ENCODE measurements around the gene COL5A1.

COL5A1 gene

GRCh38 chr9:134826336-134827285 is 185.0 kb downstream of the COL5A1 start:
- DNase-seq: no peak

GRCh38 chr9:134827559-134827958 is 186.0 kb downstream of the COL5A1 start:
- DNase-seq: no peak

- no peak for DNase-seq
Observed at GRCh38 chr9:134827993-134828392, 186.4 kb downstream of the COL5A1 start.

GRCh38 chr9:134828892-134829291 is 187.3 kb downstream of the COL5A1 start:
- DNase-seq: no peak

- DNase-seq: no peak
Observed at GRCh38 chr9:134829356-134829937, 187.8 kb downstream of the COL5A1 start.

GRCh38 chr9:134830126-134830525 is 188.5 kb downstream of the COL5A1 start:
- no peak for DNase-seq

- no peak for DNase-seq
Observed at GRCh38 chr9:134830926-134831720, 189.5 kb downstream of the COL5A1 start.

GRCh38 chr9:134832471-134832870 is 190.9 kb downstream of the COL5A1 start:
- no peak for DNase-seq

GRCh38 chr9:134833294-134833880 is 191.8 kb downstream of the COL5A1 start:
- no peak for DNase-seq

- no peak for DNase-seq
Observed at GRCh38 chr9:134834217-134834956, 192.8 kb downstream of the COL5A1 start.

GRCh38 chr9:134834957-134835419 is 193.4 kb downstream of the COL5A1 start:
- no peak for DNase-seq

- no peak for DNase-seq
Observed at GRCh38 chr9:134835448-134835847, 193.8 kb downstream of the COL5A1 start.

GRCh38 chr9:134835987-134836386 is 194.4 kb downstream of the COL5A1 start:
- no peak for DNase-seq

- DNase-seq: no peak
Observed at GRCh38 chr9:134836406-134836970, 194.9 kb downstream of the COL5A1 start.

GRCh38 chr9:134837529-134837928 is 195.9 kb downstream of the COL5A1 start:
- DNase-seq: no peak

- DNase-seq: no peak
Observed at GRCh38 chr9:134838651-134839454, 197.2 kb downstream of the COL5A1 start.

GRCh38 chr9:134839455-134840125 is 198.0 kb downstream of the COL5A1 start:
- no peak for DNase-seq

- no peak for DNase-seq
Observed at GRCh38 chr9:134840511-134840910, 198.9 kb downstream of the COL5A1 start.

- no peak for DNase-seq
Observed at GRCh38 chr9:134841180-134841904, 199.7 kb downstream of the COL5A1 start.

- DNase-seq: no peak
Observed at GRCh38 chr9:134842321-134842720, 200.7 kb downstream of the COL5A1 start.
